Measurements from ENCODE around the gene MKRN3. TPM values are rescaled to one million over a fixed set of nuclear protein-coding genes. Genes with fewer than 3 reads are reported as not detected.

Gene MKRN3
- total RNA-seq, 1 experiment from 2014 or later: not detected

DNA sequence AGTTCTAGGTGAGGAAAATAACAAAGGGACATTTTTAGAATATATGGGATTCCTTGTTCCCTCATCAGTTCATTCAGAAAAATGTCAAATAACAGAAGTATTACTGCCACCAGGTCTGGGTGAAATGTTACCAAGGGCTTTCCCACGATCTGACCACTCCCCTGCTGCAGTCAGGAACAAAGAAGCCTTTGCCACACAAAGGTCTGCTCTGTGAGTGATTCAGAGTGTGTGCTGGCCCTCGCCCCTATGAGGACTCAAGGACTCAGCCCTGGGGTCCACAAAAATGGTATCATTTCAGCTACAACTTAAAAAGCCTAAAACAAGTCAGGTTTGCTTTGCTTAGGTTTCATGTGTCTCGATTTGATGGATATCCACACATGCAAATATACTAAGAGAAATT, 5.0 kb downstream of the MKRN3 start (continued):
- TF ChIP-seq, protein P1, sequence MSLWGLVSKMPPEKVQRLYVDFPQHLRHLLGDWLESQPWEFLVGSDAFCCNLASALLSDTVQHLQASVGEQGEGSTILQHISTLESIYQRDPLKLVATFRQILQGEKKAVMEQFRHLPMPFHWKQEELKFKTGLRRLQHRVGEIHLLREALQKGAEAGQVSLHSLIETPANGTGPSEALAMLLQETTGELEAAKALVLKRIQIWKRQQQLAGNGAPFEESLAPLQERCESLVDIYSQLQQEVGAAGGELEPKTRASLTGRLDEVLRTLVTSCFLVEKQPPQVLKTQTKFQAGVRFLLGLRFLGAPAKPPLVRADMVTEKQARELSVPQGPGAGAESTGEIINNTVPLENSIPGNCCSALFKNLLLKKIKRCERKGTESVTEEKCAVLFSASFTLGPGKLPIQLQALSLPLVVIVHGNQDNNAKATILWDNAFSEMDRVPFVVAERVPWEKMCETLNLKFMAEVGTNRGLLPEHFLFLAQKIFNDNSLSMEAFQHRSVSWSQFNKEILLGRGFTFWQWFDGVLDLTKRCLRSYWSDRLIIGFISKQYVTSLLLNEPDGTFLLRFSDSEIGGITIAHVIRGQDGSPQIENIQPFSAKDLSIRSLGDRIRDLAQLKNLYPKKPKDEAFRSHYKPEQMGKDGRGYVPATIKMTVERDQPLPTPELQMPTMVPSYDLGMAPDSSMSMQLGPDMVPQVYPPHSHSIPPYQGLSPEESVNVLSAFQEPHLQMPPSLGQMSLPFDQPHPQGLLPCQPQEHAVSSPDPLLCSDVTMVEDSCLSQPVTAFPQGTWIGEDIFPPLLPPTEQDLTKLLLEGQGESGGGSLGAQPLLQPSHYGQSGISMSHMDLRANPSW (CRISPR knock-in tag; conservative IDR thresholded peaks at IDR 0.05; ENCODE audit: low read depth): no peak
- no peak for TF ChIP-seq NR1H2 (CRISPR knock-in tag; IDR thresholded peaks at IDR 0.05)
- TF ChIP-seq MXD4 (CRISPR knock-in tag; IDR thresholded peaks at IDR 0.05; ENCODE audit: borderline replicate concordance): no peak
- no peak for TF ChIP-seq TEAD4 (CRISPR knock-in tag; IDR thresholded peaks at IDR 0.05)
- TF ChIP-seq, protein P2, sequence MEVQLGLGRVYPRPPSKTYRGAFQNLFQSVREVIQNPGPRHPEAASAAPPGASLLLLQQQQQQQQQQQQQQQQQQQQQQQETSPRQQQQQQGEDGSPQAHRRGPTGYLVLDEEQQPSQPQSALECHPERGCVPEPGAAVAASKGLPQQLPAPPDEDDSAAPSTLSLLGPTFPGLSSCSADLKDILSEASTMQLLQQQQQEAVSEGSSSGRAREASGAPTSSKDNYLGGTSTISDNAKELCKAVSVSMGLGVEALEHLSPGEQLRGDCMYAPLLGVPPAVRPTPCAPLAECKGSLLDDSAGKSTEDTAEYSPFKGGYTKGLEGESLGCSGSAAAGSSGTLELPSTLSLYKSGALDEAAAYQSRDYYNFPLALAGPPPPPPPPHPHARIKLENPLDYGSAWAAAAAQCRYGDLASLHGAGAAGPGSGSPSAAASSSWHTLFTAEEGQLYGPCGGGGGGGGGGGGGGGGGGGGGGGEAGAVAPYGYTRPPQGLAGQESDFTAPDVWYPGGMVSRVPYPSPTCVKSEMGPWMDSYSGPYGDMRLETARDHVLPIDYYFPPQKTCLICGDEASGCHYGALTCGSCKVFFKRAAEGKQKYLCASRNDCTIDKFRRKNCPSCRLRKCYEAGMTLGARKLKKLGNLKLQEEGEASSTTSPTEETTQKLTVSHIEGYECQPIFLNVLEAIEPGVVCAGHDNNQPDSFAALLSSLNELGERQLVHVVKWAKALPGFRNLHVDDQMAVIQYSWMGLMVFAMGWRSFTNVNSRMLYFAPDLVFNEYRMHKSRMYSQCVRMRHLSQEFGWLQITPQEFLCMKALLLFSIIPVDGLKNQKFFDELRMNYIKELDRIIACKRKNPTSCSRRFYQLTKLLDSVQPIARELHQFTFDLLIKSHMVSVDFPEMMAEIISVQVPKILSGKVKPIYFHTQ (CRISPR knock-in tag; IDR thresholded peaks at IDR 0.05): no peak
- TF ChIP-seq MYBL2 (CRISPR knock-in tag; IDR thresholded peaks at IDR 0.05): no peak
- no peak for TF ChIP-seq FOXJ3 (CRISPR knock-in tag; IDR thresholded peaks at IDR 0.05; ENCODE audit: borderline replicate concordance)
- no peak for TF ChIP-seq HMGA2 (CRISPR knock-in tag; IDR thresholded peaks at IDR 0.05)
- no peak for TF ChIP-seq ELF4 (CRISPR knock-in tag; IDR thresholded peaks at IDR 0.05; ENCODE audit: low read depth)

DNA sequence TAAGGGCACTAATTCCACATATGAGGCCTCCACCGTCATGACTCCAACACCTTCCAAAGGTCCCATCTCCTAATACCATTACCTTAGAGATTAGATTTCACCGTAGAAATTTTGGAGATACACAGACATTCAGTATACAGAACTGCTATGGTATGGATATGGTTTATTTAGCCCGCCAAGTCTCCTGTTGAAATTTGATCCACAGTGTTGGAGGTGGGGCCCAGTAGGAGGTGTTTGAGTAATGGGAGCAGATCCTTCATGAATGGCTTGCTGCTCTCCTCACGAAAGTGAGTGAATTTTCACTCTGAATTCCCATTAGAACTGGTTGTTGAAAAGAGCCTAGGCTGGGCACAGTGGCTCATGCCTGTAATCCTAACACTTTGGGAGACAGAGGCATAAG, 7.4 kb downstream of the MKRN3 start:
- Mint-ChIP-seq H3K4me1 (peaks cover 8% of the 10 kb centered on the region), H3K36me3 (peaks cover 14% of the 10 kb centered on the region), H3K4me3 (no peak overlapping the region), H3K27ac (no peak overlapping the region), H3K9me3 (peaks cover 42% of the 10 kb centered on the region), H3K27me3 (ENCODE audit: low read depth) (no peaks in the 10 kb centered on the region; the same call in 1 of the 2 replicates)
- DNase-seq (ENCODE audit: low spot score) (no peak), ATAC-seq (no peak)
- ChIA-PET POLR2A (no interaction called here), CTCF (no interaction called here)
- no peak for TF ChIP-seq SMAD3 (CRISPR knock-in tag; IDR thresholded peaks at IDR 0.05; ENCODE audit: borderline replicate concordance)
- no peak for TF ChIP-seq TEAD4 (CRISPR knock-in tag; IDR thresholded peaks at IDR 0.05)
- no peak for TF ChIP-seq TEAD1 (CRISPR knock-in tag; IDR thresholded peaks at IDR 0.05)
- no peak for TF ChIP-seq ZNF423 (CRISPR knock-in tag; IDR thresholded peaks at IDR 0.05)
- TF ChIP-seq, protein P2 (CRISPR knock-in tag; IDR thresholded peaks at IDR 0.05): no peak

DNA sequence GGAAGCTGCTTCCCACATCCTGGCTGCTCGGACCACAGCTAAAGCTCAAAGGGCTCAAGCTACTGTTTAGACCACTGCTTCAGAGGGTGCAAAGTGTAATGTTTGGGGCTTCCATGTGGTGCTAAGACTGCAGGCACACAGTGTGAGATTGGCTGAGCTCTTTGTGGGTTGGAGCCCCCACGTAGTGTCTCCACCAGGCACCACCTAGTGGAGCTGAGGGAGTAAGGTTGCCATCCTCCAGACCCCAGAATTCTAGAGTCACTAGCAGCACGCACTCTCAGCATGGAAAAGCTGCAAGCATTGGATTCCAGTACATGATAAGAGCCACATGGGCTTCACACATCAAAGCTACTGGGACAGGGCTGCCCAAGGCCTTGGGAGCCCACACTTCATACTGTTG, 9.3 kb downstream of the MKRN3 start:
- ChIA-PET POLR2A (no interaction called here), CTCF (interaction anchor here (1.1 to 2.1 kb wide), 2 partner anchors 67 to 77 kb away, joined by 3 to 23 read pairs; no protein-coding TSS in a partner anchor)
- peak; percentile 10 for DNase-seq (ENCODE audit: low spot score)
- no peaks in the 10 kb centered on the region; the same call in 1 of the 2 replicates for H3K27me3 Mint-ChIP-seq (ENCODE audit: low read depth)
- peaks cover 26% of the 10 kb centered on the region for H3K9me3 Mint-ChIP-seq
- TF ChIP-seq, protein P3, sequence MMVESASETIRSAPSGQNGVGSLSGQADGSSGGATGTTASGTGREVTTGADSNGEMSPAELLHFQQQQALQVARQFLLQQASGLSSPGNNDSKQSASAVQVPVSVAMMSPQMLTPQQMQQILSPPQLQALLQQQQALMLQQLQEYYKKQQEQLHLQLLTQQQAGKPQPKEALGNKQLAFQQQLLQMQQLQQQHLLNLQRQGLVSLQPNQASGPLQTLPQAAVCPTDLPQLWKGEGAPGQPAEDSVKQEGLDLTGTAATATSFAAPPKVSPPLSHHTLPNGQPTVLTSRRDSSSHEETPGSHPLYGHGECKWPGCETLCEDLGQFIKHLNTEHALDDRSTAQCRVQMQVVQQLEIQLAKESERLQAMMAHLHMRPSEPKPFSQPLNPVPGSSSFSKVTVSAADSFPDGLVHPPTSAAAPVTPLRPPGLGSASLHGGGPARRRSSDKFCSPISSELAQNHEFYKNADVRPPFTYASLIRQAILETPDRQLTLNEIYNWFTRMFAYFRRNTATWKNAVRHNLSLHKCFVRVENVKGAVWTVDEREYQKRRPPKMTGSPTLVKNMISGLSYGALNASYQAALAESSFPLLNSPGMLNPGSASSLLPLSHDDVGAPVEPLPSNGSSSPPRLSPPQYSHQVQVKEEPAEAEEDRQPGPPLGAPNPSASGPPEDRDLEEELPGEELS (CRISPR knock-in tag; IDR thresholded peaks at IDR 0.05): no peak
- TF ChIP-seq CREB1 (CRISPR knock-in tag; IDR thresholded peaks at IDR 0.05) (no peak), ELF4 (CRISPR knock-in tag; IDR thresholded peaks at IDR 0.05; ENCODE audit: low read depth) (no peak), ZNF423 (CRISPR knock-in tag; IDR thresholded peaks at IDR 0.05) (0 out of 2 replicates have a peak, but pooled peaks have one; percentile 8), MYBL2 (CRISPR knock-in tag; IDR thresholded peaks at IDR 0.05) (no peak)
- no peak overlapping the region for H3K27ac Mint-ChIP-seq
- peaks cover 12% of the 10 kb centered on the region for H3K36me3 Mint-ChIP-seq
- peaks cover 8% of the 10 kb centered on the region for H3K4me1 Mint-ChIP-seq
- peak; percentile 73; the same call in 1 of the 2 replicates for ATAC-seq
- no peak overlapping the region for H3K4me3 Mint-ChIP-seq
